Neuron (in vitro differentiated cells): Measurements from ENCODE around the gene JAKMIP3.

Experiments used
- H2AFZ ChIP-seq: one replicate; pipeline ENCODE4 v1.6.1; 2013; ENCODE audit warnings: low read depth, mild to moderate bottlenecking, inconsistent platforms, low read length, moderate library complexity
- H3K27me3 ChIP-seq: one replicate; pipeline ENCODE4 v1.6.1; 2013; ENCODE audit warnings: low read length; ENCODE audit not compliant: insufficient read depth
- H3K36me3 ChIP-seq: one replicate; pipeline ENCODE4 v1.6.1; 2013; ENCODE audit warnings: low read length; ENCODE audit not compliant: insufficient read depth
- H3K4me1 ChIP-seq: one replicate; pipeline ENCODE4 v1.6.1; 2013; ENCODE audit warnings: low read length; ENCODE audit not compliant: insufficient read depth
- H3K4me3 ChIP-seq: 2 replicates; pipeline ENCODE4 v1.5.1; 2013; ENCODE audit warnings: mild to moderate bottlenecking, low read length, moderate library complexity
- H3K9me3 ChIP-seq: one replicate; pipeline ENCODE4 v1.6.1; 2013; ENCODE audit warnings: low read length

The JAKMIP3 gene

DNA sequence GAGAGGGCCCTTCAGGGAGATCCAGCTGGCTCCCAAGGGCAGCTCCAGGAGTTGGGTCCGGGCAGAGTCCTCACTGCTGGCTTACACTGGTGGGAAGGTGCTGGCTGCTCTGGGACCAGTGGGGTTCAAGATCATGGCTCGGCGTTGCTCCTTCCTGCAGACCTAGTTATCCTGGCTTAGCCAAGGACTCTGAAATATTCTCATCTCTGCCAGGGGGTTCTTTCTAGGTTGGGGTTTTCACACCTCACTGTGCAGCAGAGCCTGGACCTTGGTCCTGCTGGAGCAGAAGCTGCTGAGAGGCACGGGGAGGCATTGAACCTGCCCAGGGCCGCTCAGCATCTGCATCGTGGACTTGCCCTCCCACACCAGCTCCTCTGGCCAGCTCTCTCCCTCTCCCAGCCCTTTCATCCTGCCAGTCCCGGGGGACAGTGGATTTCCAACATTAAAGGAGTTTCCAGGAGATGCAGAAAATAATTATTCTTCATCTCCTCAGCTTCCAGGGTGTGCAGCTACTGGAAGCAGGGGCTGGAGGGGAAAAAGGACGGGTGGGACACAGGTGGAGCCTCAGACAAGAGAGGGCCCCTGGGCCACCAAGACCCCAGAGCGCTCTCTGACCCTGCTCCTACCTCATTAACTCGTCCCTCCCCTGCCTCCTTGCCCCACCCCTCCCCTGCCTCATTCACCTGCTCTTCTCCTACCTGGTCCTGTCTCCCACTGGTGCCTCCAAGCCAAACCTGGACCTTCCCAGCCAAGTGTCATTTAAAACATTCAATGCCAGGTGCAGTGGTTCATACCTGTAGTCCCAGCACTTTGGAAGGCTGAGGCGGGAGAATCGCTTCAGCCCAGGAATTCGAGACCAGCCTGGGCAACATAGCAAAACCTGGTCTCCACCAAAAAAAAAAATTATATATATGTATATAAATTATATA lies 42.5 kb downstream of the JAKMIP3 start:
- Histone ChIP-seq H3K4me1 (no peaks in the 10 kb centered on the region), H3K4me3 (no peak overlapping the region), H3K27me3 (peaks cover 11% of the 10 kb centered on the region), H3K36me3 (no peaks in the 10 kb centered on the region), H3K9me3 (no peaks in the 10 kb centered on the region), H2AFZ (no peak overlapping the region)

DNA sequence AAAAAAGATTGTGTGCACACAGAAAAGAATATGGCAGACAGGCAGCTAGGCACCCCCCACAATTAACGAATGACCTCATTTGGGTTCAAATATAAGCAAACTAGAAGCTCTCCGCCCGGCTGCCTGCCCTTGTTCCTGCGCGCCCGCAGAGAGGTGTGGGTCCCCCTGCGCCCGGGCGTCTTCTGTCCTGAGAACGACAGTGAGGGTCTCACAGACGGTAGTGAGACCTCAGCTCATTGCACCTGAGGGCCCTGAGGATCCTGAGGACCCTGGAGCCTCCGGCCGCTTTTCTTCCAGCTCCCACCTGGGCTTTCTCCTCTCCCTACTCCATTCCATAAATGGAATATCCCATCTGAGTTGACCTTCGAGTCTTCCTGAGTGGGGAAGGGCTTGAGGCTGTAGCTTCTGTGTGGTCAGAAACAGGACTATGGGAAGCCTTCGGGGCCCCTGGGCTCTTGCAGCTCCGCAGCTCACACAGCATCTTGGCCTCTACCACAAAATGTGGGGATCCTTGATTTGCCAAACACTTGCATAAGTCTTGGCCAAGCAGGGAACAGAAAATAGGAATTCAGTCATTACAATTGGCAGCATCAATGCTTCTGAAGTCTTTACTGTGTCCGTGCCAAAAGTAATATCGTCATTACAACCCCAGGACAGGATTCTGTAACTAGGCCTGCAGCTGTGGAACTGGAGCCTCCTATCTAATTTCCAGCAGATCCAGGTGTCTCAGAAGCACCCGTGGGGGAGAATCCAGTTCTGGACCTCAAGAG lies 43.8 kb downstream of the JAKMIP3 start:
- Histone ChIP-seq H2AFZ (no peak overlapping the region), H3K4me1 (no peaks in the 10 kb centered on the region), H3K9me3 (no peaks in the 10 kb centered on the region), H3K36me3 (no peaks in the 10 kb centered on the region), H3K4me3 (no peak overlapping the region), H3K27me3 (peaks cover 11% of the 10 kb centered on the region)

DNA sequence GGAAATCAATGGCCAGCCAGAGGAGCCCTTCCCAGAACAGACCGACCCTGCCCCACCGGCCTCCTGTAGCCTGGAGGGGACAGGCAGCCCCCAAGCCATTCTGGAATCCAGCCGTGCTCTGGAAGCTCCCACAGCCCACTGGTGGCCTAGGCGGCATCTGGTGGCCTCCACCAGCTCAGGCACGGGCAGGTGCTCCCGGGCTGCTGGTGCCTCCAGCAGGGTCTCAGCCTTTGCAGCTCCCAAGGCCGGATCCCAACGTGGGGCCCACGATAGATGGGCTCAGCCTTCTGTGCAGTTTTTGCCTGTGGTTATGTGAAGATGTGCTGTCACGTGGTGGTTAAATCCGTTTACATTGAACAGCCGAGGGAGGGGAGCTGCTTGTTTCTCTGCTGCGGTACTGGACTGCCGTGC lies 44.4 kb downstream of the JAKMIP3 start:
- no peak overlapping the region for H3K4me3 ChIP-seq
- H3K4me1 ChIP-seq: no peaks in the 10 kb centered on the region
- no peak overlapping the region for H2AFZ ChIP-seq
- peaks cover 11% of the 10 kb centered on the region for H3K27me3 ChIP-seq
- no peaks in the 10 kb centered on the region for H3K9me3 ChIP-seq
- H3K36me3 ChIP-seq: no peaks in the 10 kb centered on the region

DNA sequence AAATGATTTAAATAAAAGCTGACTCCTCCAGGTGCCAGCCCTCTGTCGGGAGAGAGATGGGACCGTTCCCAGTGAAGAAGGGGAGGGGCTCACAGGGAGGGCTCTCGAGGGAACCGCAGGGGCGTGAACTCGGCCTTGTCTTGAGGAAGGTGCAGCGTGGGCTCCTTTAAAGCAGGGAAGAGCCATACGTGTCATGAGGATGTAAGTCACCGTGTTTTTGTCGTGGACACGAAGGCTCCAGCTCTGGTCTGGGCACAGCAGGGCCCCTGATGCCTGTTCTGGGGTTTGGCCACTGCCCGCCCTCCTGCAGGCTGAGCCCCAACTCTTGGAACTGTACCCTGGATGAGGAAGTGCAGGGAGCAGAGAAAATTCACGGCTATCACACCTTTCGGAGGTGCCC lies 45.0 kb downstream of the JAKMIP3 start:
- no peak overlapping the region for H2AFZ ChIP-seq
- H3K4me1 ChIP-seq: no peaks in the 10 kb centered on the region
- H3K36me3 ChIP-seq: no peaks in the 10 kb centered on the region
- no peak overlapping the region for H3K4me3 ChIP-seq
- no peaks in the 10 kb centered on the region for H3K9me3 ChIP-seq
- peaks cover 11% of the 10 kb centered on the region for H3K27me3 ChIP-seq

DNA sequence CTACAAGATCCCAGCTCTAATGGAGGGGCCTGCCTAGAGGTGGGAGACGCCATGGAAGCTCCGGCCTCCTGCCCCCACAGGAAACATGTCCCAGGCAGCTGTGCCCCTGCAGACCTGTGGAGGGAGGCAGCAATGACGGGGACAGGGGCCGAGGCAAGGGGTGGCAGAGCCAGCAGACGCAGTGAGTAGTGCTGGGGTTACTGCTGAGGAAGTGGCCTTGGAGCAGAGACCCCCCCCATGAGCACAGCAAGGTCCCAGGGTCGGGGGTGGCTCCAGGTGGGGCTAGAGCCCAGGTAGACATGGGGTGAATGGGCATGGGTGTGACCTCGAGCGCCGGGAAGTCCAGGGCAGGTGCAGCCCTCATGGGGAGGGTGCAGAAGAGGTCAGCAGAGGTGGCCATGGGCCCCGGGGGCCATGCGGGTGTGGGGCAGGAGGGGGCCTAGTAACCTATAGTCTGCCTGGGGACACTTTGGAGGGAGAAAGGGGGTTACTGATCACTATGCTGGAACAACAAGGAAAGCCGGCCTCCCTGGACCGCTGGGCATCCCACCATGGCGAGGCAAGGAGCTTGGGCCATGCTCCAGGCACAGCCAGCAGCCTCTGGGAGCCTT lies 45.5 kb downstream of the JAKMIP3 start:
- H3K27me3 ChIP-seq: peaks cover 11% of the 10 kb centered on the region
- H2AFZ ChIP-seq: no peak overlapping the region
- no peaks in the 10 kb centered on the region for H3K4me1 ChIP-seq
- H3K4me3 ChIP-seq: no peak overlapping the region
- H3K9me3 ChIP-seq: no peaks in the 10 kb centered on the region
- no peaks in the 10 kb centered on the region for H3K36me3 ChIP-seq

DNA sequence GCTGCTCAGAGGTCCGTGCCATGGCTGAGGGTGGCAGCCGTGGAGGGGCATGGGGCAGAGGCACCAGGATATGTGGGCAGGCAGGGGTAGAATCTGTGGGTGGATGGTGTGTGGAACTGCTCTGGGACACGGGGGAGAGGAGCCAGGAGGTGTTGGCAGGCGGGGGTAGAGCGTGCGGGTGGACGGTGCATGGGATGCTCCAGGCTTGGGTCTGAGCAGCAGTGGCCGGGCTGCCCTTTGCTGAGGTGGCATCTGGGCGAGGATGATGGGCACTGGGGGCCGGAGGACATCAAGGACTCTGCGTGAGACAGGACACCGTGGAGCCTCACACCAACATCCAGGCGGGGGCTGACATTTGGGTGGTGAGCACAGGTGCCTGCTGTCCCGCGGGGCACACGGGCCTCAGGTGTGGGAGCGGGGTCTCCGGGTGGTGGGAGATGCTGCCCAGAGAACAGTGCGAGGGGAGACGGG lies 46.2 kb downstream of the JAKMIP3 start:
- Histone ChIP-seq H3K27me3 (peaks cover 11% of the 10 kb centered on the region), H2AFZ (no peak overlapping the region), H3K9me3 (no peaks in the 10 kb centered on the region), H3K4me1 (no peaks in the 10 kb centered on the region), H3K36me3 (no peaks in the 10 kb centered on the region), H3K4me3 (no peak overlapping the region)

DNA sequence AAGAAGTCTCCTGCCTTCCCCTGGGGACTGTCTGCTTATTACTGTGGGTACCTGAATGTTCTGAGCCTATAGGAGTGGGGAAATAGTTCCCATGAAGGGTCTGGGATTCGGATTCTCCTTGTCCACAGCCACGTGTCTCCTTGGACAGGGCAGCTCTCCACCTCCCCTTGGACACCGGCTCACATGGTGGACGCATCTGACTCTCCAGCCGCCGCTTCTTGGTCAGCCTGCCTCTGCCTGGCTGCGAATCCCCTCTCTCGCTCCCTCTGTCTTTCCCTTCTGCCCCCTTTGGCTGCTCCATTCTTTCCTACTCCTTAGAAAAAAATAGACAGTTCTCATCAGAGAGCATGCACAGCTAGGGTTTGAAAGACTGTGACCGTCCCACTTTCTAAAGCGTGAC lies 46.9 kb downstream of the JAKMIP3 start:
- Histone ChIP-seq H3K4me1 (no peaks in the 10 kb centered on the region), H2AFZ (no peak overlapping the region), H3K4me3 (no peak overlapping the region), H3K27me3 (peaks cover 11% of the 10 kb centered on the region), H3K36me3 (no peaks in the 10 kb centered on the region), H3K9me3 (peaks cover 2% of the 10 kb centered on the region)

DNA sequence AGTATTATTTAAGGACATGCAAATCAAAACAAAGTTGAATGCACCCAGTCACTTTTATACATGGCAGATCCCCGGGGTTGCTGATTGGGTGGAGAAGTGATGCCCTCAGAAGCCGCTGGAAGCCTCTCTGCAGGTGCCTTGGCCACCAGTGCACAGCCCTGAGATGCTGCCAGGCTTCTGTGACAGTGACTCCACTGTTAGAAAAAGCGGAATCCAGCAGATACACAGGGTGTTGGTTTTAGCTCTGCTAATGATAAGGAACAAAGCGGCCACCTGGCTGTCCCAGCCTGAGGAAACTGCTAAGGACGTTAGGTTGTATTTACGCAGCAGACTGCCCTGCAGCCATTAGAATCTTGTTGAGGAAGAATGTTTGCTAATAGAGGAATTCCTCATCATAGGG lies 47.5 kb downstream of the JAKMIP3 start:
- Histone ChIP-seq H3K4me3 (no peak overlapping the region), H3K4me1 (no peaks in the 10 kb centered on the region), H2AFZ (no peak overlapping the region), H3K9me3 (peaks cover 2% of the 10 kb centered on the region), H3K27me3 (peaks cover 11% of the 10 kb centered on the region), H3K36me3 (no peaks in the 10 kb centered on the region)

DNA sequence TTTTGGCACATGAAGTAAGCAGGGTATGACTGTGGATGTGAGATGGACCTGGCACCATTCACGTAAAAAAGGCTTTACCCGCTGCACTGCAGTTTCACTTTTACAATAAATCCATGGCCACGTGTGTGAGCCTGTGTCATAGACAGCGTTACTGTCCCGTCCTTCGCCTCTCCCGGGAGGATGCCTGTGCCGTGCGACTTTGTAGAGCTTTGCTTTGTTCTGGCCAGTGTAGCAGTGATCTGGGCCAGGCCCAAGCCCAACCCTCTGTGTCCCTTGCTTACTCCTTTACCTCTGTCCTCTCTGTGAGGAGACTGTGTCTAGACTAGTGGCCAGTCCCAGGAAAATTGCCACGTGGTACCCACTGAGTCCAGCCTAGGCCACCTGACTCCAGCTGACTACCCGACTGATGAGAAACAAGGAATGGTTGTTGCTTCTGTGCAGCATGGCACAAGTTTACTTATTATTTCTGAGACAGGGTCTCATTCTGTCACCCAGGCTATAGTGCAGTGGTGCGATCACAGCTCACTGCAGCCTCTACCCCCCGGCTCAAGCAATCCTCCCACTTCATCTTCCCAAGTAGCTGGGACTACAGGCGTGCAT lies 48.1 kb downstream of the JAKMIP3 start:
- Histone ChIP-seq H3K9me3 (peaks cover 2% of the 10 kb centered on the region), H3K4me3 (no peak overlapping the region), H2AFZ (no peak overlapping the region), H3K27me3 (peaks cover 11% of the 10 kb centered on the region), H3K36me3 (no peaks in the 10 kb centered on the region), H3K4me1 (no peaks in the 10 kb centered on the region)

DNA sequence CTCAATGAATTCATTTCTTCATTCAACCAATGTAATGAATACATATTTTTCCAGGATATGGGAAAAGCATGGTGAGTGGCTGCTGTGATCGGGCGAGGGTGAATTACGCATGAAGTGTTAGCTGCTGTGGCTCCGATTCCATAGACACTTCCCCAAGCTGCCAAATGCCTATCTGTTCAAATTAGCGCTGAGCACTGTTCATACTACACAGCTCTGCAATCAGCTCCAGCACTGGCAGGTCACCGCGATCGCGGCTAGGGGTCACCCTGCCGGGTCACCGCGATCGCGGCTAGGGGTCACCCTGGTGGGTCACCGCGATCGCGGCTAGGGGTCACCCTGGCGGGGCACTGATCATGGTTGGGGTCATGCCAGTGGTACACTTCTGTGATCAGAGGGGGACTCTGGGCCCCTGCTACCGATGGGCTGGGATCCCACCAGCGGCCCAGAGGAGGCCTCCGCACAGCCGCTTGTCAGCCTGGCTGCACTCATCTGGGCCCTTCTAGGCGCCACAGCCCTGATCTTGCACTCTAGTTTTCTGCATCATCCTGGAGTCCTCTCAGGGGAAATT lies 49.3 kb downstream of the JAKMIP3 start:
- Histone ChIP-seq H2AFZ (no peak overlapping the region), H3K4me3 (no peak overlapping the region), H3K9me3 (peaks cover 2% of the 10 kb centered on the region), H3K27me3 (peaks cover 7% of the 10 kb centered on the region), H3K4me1 (peaks cover 5% of the 10 kb centered on the region), H3K36me3 (no peaks in the 10 kb centered on the region)
